SK-N-MC (cell line): ENCODE results near the gene UBAP1.

Experiments used
- EZH2 ChIP-seq: fragments of 200-600 bp; sonication (generic); IDR thresholded peaks from one replicate; pipeline ENCODE4 v1.6.1; 2017; ENCODE audit warnings: antibody characterized with exemption
- FOXP2 ChIP-seq: optimal IDR thresholded peaks from 2 replicates; pipeline ENCODE3; 2011; ENCODE audit warnings: mild to moderate bottlenecking, moderate library complexity; ENCODE audit not compliant: insufficient read depth; ENCODE audit errors: extremely low read length, control extremely low read depth
- POLR2AphosphoS5 ChIP-seq: IDR thresholded peaks from 2 replicates; pipeline ENCODE4 v1.6.1; 2012; ENCODE audit warnings: mild to moderate bottlenecking, low read depth, low read length, borderline replicate concordance

DNA sequence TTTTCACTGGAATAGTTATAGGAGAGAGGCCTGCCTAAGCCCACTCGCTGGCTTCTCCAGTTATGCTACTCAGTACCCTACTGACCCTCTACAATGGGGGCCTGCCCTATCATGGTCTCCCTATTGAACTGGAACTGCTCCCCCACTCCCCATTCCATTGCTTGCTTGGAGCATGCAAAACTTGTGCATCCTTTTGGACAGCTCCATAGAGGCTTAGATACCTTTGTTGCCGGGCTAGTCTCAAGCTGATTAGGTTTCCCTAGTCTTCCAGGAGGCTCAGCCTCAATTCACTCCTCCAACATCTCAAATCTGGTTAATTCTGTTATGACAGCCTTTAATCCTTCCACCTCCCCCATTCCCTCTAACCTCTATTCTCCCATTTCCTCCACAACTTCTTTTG is 110.3 kb downstream of the UBAP1 start:
- TF ChIP-seq POLR2AphosphoS5 (no peak), EZH2 (no peak), FOXP2 (no peak)
